H1 (cell line): Measurements from ENCODE around the gene CEP85L. TPM values are rescaled to one million over a fixed set of nuclear protein-coding genes. Genes with fewer than 3 reads are reported as not detected.

Experiments used
- CTCF ChIA-PET: fragments of 300-600 bp; sonication (Branson Sonifier 250); formaldehyde crosslinking; loops from one replicate; lab custom pipeline; 2021; ENCODE audit not compliant: partially characterized antibody; lab: Charles Lee
- POLR2A ChIA-PET: fragments of 300-600 bp; sonication (Branson Sonifier 250); formaldehyde crosslinking; loops from one replicate; lab custom pipeline; 2021; ENCODE audit warnings: inconsistent platforms; ENCODE audit not compliant: partially characterized antibody; lab: Charles Lee
- DNase-seq, 2 experiments: peaks; one replicate each; pipeline versions ENCODE4 v3.0.0 to v3.0.0-alpha.2; 2010 to 2022; ENCODE audit warnings: low spot score in 2 of 2, low read depth in 1 of 2, mixed read lengths in 1 of 2
- FAIRE-seq: peaks from 2 replicates; lab custom pipeline; 2011; peaks lifted over from hg19 to GRCh38; lab: Jason Lieb, UNC
- H2AFZ ChIP-seq: 2 replicates; pipeline ENCODE4 v1.8.1; 2012; ENCODE audit warnings: low read length, inconsistent platforms
- H2AK5ac ChIP-seq: 2 replicates; pipeline ENCODE4 v1.6.1; 2013; ENCODE audit warnings: low read depth, low read length
- H2BK120ac ChIP-seq: replicated peaks from 2 replicates; pipeline ENCODE3; 2013; ENCODE audit warnings: low read depth, low read length, inconsistent platforms
- H2BK12ac ChIP-seq: 2 replicates; pipeline ENCODE4 v1.6.1; 2013; ENCODE audit warnings: low read depth, low read length
- H2BK15ac ChIP-seq: 2 replicates; pipeline ENCODE4 v1.6.1; 2013; ENCODE audit warnings: low read length
- H2BK20ac ChIP-seq: 2 replicates; pipeline ENCODE4 v1.6.1; 2013; ENCODE audit warnings: low read length
- H2BK5ac ChIP-seq: 2 replicates; pipeline ENCODE4 v1.6.1; 2013; ENCODE audit warnings: low read depth, low read length
- H3K14ac ChIP-seq: 2 replicates; pipeline ENCODE4 v1.6.1; 2013; ENCODE audit warnings: inconsistent platforms; ENCODE audit not compliant: insufficient read length
- H3K18ac ChIP-seq: 2 replicates; pipeline ENCODE4 v1.6.1; 2013; ENCODE audit warnings: low read length; ENCODE audit errors: extremely low read depth
- H3K23ac ChIP-seq: 2 replicates; pipeline ENCODE4 v1.6.1; 2013; ENCODE audit warnings: inconsistent platforms; ENCODE audit not compliant: insufficient read length
- H3K23me2 ChIP-seq: 2 replicates; pipeline ENCODE4 v1.6.1; 2013; ENCODE audit warnings: low read depth, low read length
- H3K27ac ChIP-seq: 2 replicates; pipeline ENCODE4 v1.6.1; 2011; ENCODE audit warnings: low read depth, low read length, inconsistent platforms
- H3K27me3 ChIP-seq, 4 experiments: replicated peaks in 1 of 4; 1 replicate in 1 of 4; 2 replicates in 3 of 4; pipeline versions ENCODE4 v1.6.1 to v1.8.1; 2011 to 2013; ENCODE audit warnings: low read length in 3 of 4, mild to moderate bottlenecking in 3 of 4, inconsistent platforms in 2 of 4, mixed read lengths in 2 of 4, moderate library complexity in 1 of 4; ENCODE audit not compliant: control insufficient read depth in 3 of 4, insufficient read depth in 3 of 4; ENCODE audit errors: extremely low read depth in 1 of 4
- H3K36me3 ChIP-seq, 4 experiments: 2 replicates each; pipeline versions ENCODE4 v1.6.1 to v1.8.1; 2011 to 2013; ENCODE audit warnings: mild to moderate bottlenecking in 4 of 4, low read length in 3 of 4, moderate library complexity in 2 of 4, control low read depth in 1 of 4, inconsistent platforms in 1 of 4; ENCODE audit not compliant: insufficient read depth in 4 of 4, control insufficient read depth in 2 of 4
- H3K4ac ChIP-seq: replicated peaks from 2 replicates; pipeline ENCODE3; 2013; ENCODE audit warnings: low read length, low read depth, mixed read lengths, inconsistent platforms; ENCODE audit not compliant: insufficient read length
- H3K4me1 ChIP-seq, 4 experiments: replicated peaks in 1 of 4; 1 replicate in 1 of 4; 2 replicates in 3 of 4; pipeline versions ENCODE4 v1.6.1 to v1.8.1; 2011 to 2013; ENCODE audit warnings: low read length in 3 of 4, inconsistent platforms in 2 of 4, mixed read lengths in 1 of 4; ENCODE audit not compliant: insufficient read depth in 4 of 4, control insufficient read depth in 3 of 4
- H3K4me2 ChIP-seq, 2 experiments: 2 replicates each; pipeline versions ENCODE4 v1.6.1 to v1.8.1; 2011 to 2013; ENCODE audit warnings: low read depth in 2 of 2, low read length in 2 of 2, control low read depth in 1 of 2, inconsistent platforms in 1 of 2, mild to moderate bottlenecking in 1 of 2; ENCODE audit not compliant: insufficient read depth in 1 of 2
- H3K4me3 ChIP-seq, 4 experiments: fragments of 200-600, 300-600 bp in 1 of 4; sonication (generic), shearing (Covaris generic), sonication (Bioruptor Twin) in 1 of 4; 2 replicates each; pipeline versions ENCODE4 v1.5.1 to v1.8.1; 2011 to 2016; ENCODE audit warnings: low read length in 4 of 4, low read depth in 3 of 4, control low read depth in 2 of 4, inconsistent platforms in 2 of 4, mild to moderate bottlenecking in 2 of 4, mixed read lengths in 1 of 4, moderate library complexity in 1 of 4; ENCODE audit not compliant: insufficient read depth in 2 of 4; ENCODE audit errors: extremely low read depth in 1 of 4
- H3K56ac ChIP-seq: replicated peaks from 2 replicates; pipeline ENCODE3; 2013; ENCODE audit warnings: low read depth, mild to moderate bottlenecking, mixed read lengths, low read length, inconsistent platforms; ENCODE audit not compliant: insufficient read length
- H3K79me1 ChIP-seq: 2 replicates; pipeline ENCODE4 v1.6.1; 2013; ENCODE audit warnings: low read depth, low read length, control low read depth
- H3K79me2 ChIP-seq, 2 experiments: 2 replicates each; pipeline versions ENCODE4 v1.6.1 to v1.8.1; 2012 to 2013; ENCODE audit warnings: low read length in 2 of 2, mild to moderate bottlenecking in 2 of 2, inconsistent platforms in 1 of 2; ENCODE audit not compliant: insufficient read depth in 2 of 2, control insufficient read depth in 1 of 2
- H3K9ac ChIP-seq, 4 experiments: replicated peaks in 1 of 4; 1 replicate in 1 of 4; 2 replicates in 3 of 4; pipeline versions ENCODE4 v1.6.1 to v1.8.1; 2011 to 2013; ENCODE audit warnings: low read depth in 3 of 4, low read length in 3 of 4, control low read depth in 2 of 4, mild to moderate bottlenecking in 2 of 4, moderate library complexity in 2 of 4, inconsistent platforms in 1 of 4; ENCODE audit errors: extremely low read depth in 1 of 4
- H3K9me3 ChIP-seq, 2 experiments: 2 replicates each; pipeline versions ENCODE4 v1.6.1 to v1.8.1; 2012 to 2013; ENCODE audit warnings: mild to moderate bottlenecking in 2 of 2, moderate library complexity in 2 of 2, control low read depth in 1 of 2, inconsistent platforms in 1 of 2, low read depth in 1 of 2, low read length in 1 of 2, mixed read lengths in 1 of 2; ENCODE audit not compliant: insufficient read depth in 2 of 2
- H4K20me1 ChIP-seq, 2 experiments: replicated peaks in 1 of 2; 2 replicates each; pipeline versions ENCODE3 to v1.8.1; 2011 to 2013; ENCODE audit warnings: inconsistent platforms in 2 of 2, low read length in 2 of 2, mild to moderate bottlenecking in 1 of 2; ENCODE audit not compliant: insufficient read depth in 2 of 2, control insufficient read depth in 1 of 2
- H4K5ac ChIP-seq: 2 replicates; pipeline ENCODE4 v1.6.1; 2013; ENCODE audit warnings: low read length, low read depth, mixed read lengths, inconsistent platforms; ENCODE audit not compliant: insufficient read length
- H4K8ac ChIP-seq: 2 replicates; pipeline ENCODE4 v1.8.0; 2013; ENCODE audit warnings: mild to moderate bottlenecking, moderate library complexity, low read length, inconsistent platforms; ENCODE audit not compliant: insufficient read depth; ENCODE audit errors: extremely low read depth
- H4K91ac ChIP-seq: replicated peaks from 2 replicates; pipeline ENCODE3; 2013; ENCODE audit warnings: low read length, mixed read lengths, inconsistent platforms; ENCODE audit not compliant: insufficient read length
- CREB1 ChIP-seq: IDR thresholded peaks from 2 replicates; pipeline ENCODE4 v1.6.1; 2012; ENCODE audit warnings: inconsistent platforms
- CTBP2 ChIP-seq: IDR thresholded peaks from 2 replicates; pipeline ENCODE4 v1.7.0; 2011; ENCODE audit warnings: borderline replicate concordance, mild to moderate bottlenecking, moderate library complexity, mixed read lengths, low read length; ENCODE audit not compliant: insufficient read depth, insufficient read length
- EP300 ChIP-seq, 2 experiments: IDR thresholded peaks; 1 replicate in 1 of 2; 2 replicates in 1 of 2; pipeline ENCODE4 v1.6.1; 2011 to 2012; ENCODE audit warnings: low read depth in 2 of 2, low read length in 2 of 2, mild to moderate bottlenecking in 2 of 2, borderline replicate concordance in 1 of 2, inconsistent platforms in 1 of 2, moderate library complexity in 1 of 2
- EZH2 ChIP-seq: fragments of 200-600 bp; sonication (generic); IDR thresholded peaks from 2 replicates; pipeline ENCODE4 v1.7.1; 2012; ENCODE audit warnings: low read depth, mild to moderate bottlenecking, moderate library complexity, low read length, inconsistent platforms; ENCODE audit not compliant: severe bottlenecking
- GTF2F1 ChIP-seq: IDR thresholded peaks from 2 replicates; pipeline ENCODE4 v1.6.1; 2012; ENCODE audit warnings: low read depth, low read length, improper control_type of control experiment, borderline replicate concordance
- HDAC2 ChIP-seq, 2 experiments: fragments of 300-600 bp in 1 of 2; sonication (generic) in 1 of 2; IDR thresholded peaks; 2 replicates each; pipeline ENCODE4 v1.6.1; 2011 to 2012; ENCODE audit warnings: low read depth in 2 of 2, low read length in 2 of 2, mild to moderate bottlenecking in 2 of 2, moderate library complexity in 2 of 2, borderline replicate concordance in 1 of 2, inconsistent platforms in 1 of 2
- JUND ChIP-seq: IDR thresholded peaks from 2 replicates; pipeline ENCODE4 v1.6.1; 2011; ENCODE audit warnings: mild to moderate bottlenecking, improper control_type of control experiment, low read length
- KDM1A ChIP-seq: fragments of 200-600, 300-600 bp; sonication (generic); IDR thresholded peaks from 2 replicates; pipeline ENCODE4 v1.7.1; 2016; ENCODE audit warnings: mild to moderate bottlenecking, low read length, borderline replicate concordance
- NRF1 ChIP-seq: IDR thresholded peaks from 2 replicates; pipeline ENCODE4 v1.6.1; 2011; ENCODE audit warnings: mild to moderate bottlenecking, low read depth, low read length, improper control_type of control experiment
- POU5F1 ChIP-seq: IDR thresholded peaks from 2 replicates; pipeline ENCODE4 v1.6.1; 2011; ENCODE audit warnings: low read depth, mild to moderate bottlenecking, low read length, moderate library complexity
- RNF2 ChIP-seq: fragments of 200-900, 300-1000 bp; sonication (generic); IDR thresholded peaks from 2 replicates; pipeline ENCODE4 v1.7.1; 2016; ENCODE audit warnings: borderline replicate concordance, low read depth, mild to moderate bottlenecking, antibody characterized with exemption, low read length; ENCODE audit not compliant: poor library complexity, severe bottlenecking; ENCODE audit errors: missing control alignments
- SP1 ChIP-seq: IDR thresholded peaks from 2 replicates; pipeline ENCODE4 v1.6.1; 2011; ENCODE audit warnings: low read depth, low read length
- SP4 ChIP-seq: IDR thresholded peaks from 2 replicates; pipeline ENCODE4 v1.6.1; 2012; ENCODE audit warnings: low read length, inconsistent platforms
- WGBS, 2 experiments: shearing (Covaris generic) in 1 of 2; methylation state at CpG; one replicate each; pipeline versions ENCODE4 v1.1.6 to v1.1.7; 2013 to 2015; ENCODE audit warnings: low lambda C conversion rate in 2 of 2, mixed read lengths in 2 of 2, inconsistent platforms in 1 of 2, low coverage in 1 of 2, missing lambda C conversion rate in 1 of 2; ENCODE audit not compliant: insufficient replicate concordance in 2 of 2, insufficient coverage in 1 of 2, insufficient read length in 1 of 2; ENCODE audit errors: extremely low coverage in 1 of 2, missing lambda C conversion rate in 1 of 2; 5-methylcytosine and 5-hydroxymethylcytosine counted together
- polyA plus RNA-seq, 7 experiments: library from polyadenylated mRNA; depleted of rRNA in 3 of 7; stranded (reverse) in 5 of 7; unstranded in 2 of 7; fragments of >200 nt in 5 of 7; fragments of 200-250 nt in 2 of 7; gene quantifications; 1 replicate in 5 of 7; 2 replicates in 1 of 7; 4 replicates in 1 of 7; pipeline versions ENCODE4 v1.2.1 to v1.2.3, GENCODE V29; 2011 to 2013; ENCODE audit warnings: missing spikeins in 2 of 7, mixed read lengths in 2 of 7
- total RNA-seq: library from RNA; stranded (reverse); fragmentation: NEBNext Ultra II Directional; extraction: Animal tissue kit (Norgen Biotek cat#: 25700); gene quantifications from 2 replicates; pipeline ENCODE4 v1.2.1, GENCODE V29; 2021

Gene CEP85L
- total and polyA plus RNA-seq, 2 of the 8 experiments (the other 6 are each of a cell fraction or from before 2014, with no cell fraction given): 3.2 to 27.6 TPM

DNA sequence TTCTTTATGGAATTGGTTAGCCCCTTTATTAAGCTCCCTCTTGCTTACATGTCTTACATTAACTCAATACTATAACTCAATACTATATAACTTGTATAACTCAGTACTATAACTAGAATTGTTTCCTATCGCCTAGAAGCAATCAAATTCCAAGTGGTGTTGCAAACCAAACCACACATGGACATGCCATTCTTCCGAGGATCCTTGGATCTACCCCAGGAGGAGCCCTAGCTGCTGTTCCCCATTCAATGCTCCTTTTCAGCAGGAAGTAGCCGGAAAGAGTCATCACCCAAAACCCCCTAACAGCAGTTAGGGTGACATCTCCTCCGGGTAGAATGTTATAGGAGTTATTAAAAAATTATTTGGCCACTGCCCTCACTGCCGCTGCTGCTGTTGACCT lies 62.8 kb downstream of the CEP85L start:
- DNase-seq (no peak), FAIRE-seq (no peak)
- Histone ChIP-seq H2BK120ac (no peak overlapping the region), H3K4me2 (no peak overlapping the region), H3K79me2 (no peaks in the 10 kb centered on the region; a peak in 1 of 4 replicates), H2BK5ac (no peak overlapping the region), H2BK20ac (no peak overlapping the region), H3K56ac (no peak overlapping the region), H3K18ac (no peak overlapping the region), H3K9me3 (no peaks in the 10 kb centered on the region), H4K91ac (no peak overlapping the region), H3K23me2 (no peaks in the 10 kb centered on the region; the same call in 1 of the 2 replicates), H3K9ac (no peak overlapping the region), H2BK12ac (no peak overlapping the region), H3K27ac (no peak overlapping the region), H4K5ac (no peak overlapping the region), H3K36me3 (no peaks in the 10 kb centered on the region), H3K4me3 (no peak overlapping the region), H3K23ac (no peak overlapping the region), H3K4me1 (peaks cover 0 to 2% (median 0%) of the 10 kb centered on the region in 4 experiments; a peak in 3 of 7 replicates), H3K4ac (no peak overlapping the region), H4K8ac (no peak overlapping the region), H2BK15ac (no peak overlapping the region), H3K79me1 (no peaks in the 10 kb centered on the region), H3K27me3 (no peaks in the 10 kb centered on the region), H3K14ac (no peak overlapping the region), H2AK5ac (no peak overlapping the region), H2AFZ (no peak overlapping the region), H4K20me1 (peaks cover 0 to 1% of the 10 kb centered on the region in 2 experiments)
- TF ChIP-seq NRF1 (no peak), KDM1A (no peak), EP300 (IDR thresholded peaks at IDR 0.05; ENCODE audit: borderline replicate concordance in 1 of 2, low read depth in 2 of 2, low read length in 2 of 2) (no peak), HDAC2 (IDR thresholded peaks at IDR 0.05; ENCODE audit: borderline replicate concordance in 1 of 2, low read depth in 2 of 2, low read length in 2 of 2) (no peak), CTBP2 (no peak), GTF2F1 (no peak), POU5F1 (no peak), EZH2 (no peak), SP1 (no peak), JUND (no peak), RNF2 (no peak), CREB1 (no peak), SP4 (no peak)
- 89% methylated on average over 5 of the region's 5 CpGs; no CpG with 5 or more reads in 1 of the 2 experiments for WGBS, 2 experiments
- ChIA-PET CTCF (interaction anchor here (0.8 to 4.4 kb wide), 2 partner anchors 8 to 178 kb away, joined by 3 to 14 read pairs; no protein-coding TSS in a partner anchor), POLR2A (no interaction called here)
